Measurements from ENCODE around the gene SNTN. TPM values are rescaled to one million over a fixed set of nuclear protein-coding genes. Genes with fewer than 3 reads are reported as not detected.

Gene SNTN
- total and polyA plus RNA-seq, 2 donors (not counting 3 experiments of a cell fraction or from before 2014, with no cell fraction given), result not detected

DNA sequence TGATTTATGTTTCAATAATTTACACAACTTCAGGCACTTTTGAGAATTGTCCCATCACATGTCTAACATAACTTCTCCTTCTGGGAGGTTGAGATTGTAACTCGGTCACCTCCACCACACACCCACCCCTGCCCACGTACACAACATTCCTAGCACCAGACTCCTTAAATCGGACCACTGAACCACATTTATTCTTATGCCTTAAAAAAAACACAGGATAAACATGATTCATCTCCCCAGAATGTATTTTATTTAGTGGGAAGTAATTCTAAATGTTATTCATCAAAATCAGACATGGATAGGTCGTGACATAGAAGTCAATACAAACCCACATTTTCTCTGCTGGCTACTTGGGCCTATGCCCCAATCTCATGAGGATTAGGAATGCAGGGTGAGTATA is 3.0 kb downstream of the SNTN start:
- H3K9ac ChIP-seq (replicated peaks; ENCODE audit: extremely low read depth, insufficient read depth, low read length), result no peak overlapping the region
- no peak for DNase-seq (ENCODE audit: low read depth, low spot score)
- no peak overlapping the region for H2AFZ ChIP-seq (ENCODE audit: low read depth, low read length)
- no peaks in the 10 kb centered on the region for H3K4me1 ChIP-seq (ENCODE audit: control insufficient read depth, extremely low read depth, insufficient read depth, low read length)
- POLR2A ChIA-PET, result no interaction called here
- H3K4me3 ChIP-seq (replicated peaks in 1 of 3; ENCODE audit: insufficient read depth in 1 of 3, low read depth in 1 of 3, low read length in 3 of 3), result no peak overlapping the region
- no peak for FAIRE-seq
- no peaks in the 10 kb centered on the region for H3K27me3 ChIP-seq (ENCODE audit: control insufficient read depth in 2 of 2, insufficient read depth in 2 of 2, low read length in 2 of 2)
- CTCF ChIA-PET, result no interaction called here
- H3K79me2 ChIP-seq (ENCODE audit: control insufficient read depth, insufficient read depth, low read length), result no peaks in the 10 kb centered on the region
- dilution Hi-C loops (cut with MboI; ENCODE audit: extremely low pct_ligation_motif_present, low sequenced_read_pairs), result no loop called here
- H3K9me1 ChIP-seq (replicated peaks; ENCODE audit: control insufficient read depth, extremely low read depth, insufficient read depth, low read length), result no peaks in the 10 kb centered on the region
- intact Hi-C loops (cut with micrococcal nuclease), result no loop called here
- no peak overlapping the region for H3K27ac ChIP-seq (ENCODE audit: insufficient read depth, low read depth, low read length)
- H3K9me3 ChIP-seq (replicated peaks; ENCODE audit: control insufficient read depth, insufficient read depth, low read length), result no peaks in the 10 kb centered on the region
- no peak overlapping the region for H3K4me2 ChIP-seq (ENCODE audit: insufficient read depth, low read length)
- no peak for TF ChIP-seq EZH2 (IDR thresholded peaks at IDR 0.05; ENCODE audit: borderline replicate concordance, low read depth, low read length, severe bottlenecking)
- TF ChIP-seq JUN (IDR thresholded peaks at IDR 0.05; ENCODE audit: borderline replicate concordance, insufficient read depth, insufficient read length, low read depth), result no peak
- TF ChIP-seq POLR2A (IDR thresholded peaks at IDR 0.05; ENCODE audit: low read depth, low read length), result no peak
- TF ChIP-seq, protein P1, sequence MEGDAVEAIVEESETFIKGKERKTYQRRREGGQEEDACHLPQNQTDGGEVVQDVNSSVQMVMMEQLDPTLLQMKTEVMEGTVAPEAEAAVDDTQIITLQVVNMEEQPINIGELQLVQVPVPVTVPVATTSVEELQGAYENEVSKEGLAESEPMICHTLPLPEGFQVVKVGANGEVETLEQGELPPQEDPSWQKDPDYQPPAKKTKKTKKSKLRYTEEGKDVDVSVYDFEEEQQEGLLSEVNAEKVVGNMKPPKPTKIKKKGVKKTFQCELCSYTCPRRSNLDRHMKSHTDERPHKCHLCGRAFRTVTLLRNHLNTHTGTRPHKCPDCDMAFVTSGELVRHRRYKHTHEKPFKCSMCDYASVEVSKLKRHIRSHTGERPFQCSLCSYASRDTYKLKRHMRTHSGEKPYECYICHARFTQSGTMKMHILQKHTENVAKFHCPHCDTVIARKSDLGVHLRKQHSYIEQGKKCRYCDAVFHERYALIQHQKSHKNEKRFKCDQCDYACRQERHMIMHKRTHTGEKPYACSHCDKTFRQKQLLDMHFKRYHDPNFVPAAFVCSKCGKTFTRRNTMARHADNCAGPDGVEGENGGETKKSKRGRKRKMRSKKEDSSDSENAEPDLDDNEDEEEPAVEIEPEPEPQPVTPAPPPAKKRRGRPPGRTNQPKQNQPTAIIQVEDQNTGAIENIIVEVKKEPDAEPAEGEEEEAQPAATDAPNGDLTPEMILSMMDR (IDR thresholded peaks at IDR 0.05; ENCODE audit: extremely low read depth in 1 of 2, insufficient read depth in 1 of 2, low read depth in 1 of 2, low read length in 2 of 2), result no peak
- TF ChIP-seq MYC (IDR thresholded peaks at IDR 0.05; ENCODE audit: low read depth, low read length), result no peak
- no peak for TF ChIP-seq POLR2AphosphoS5 (IDR thresholded peaks at IDR 0.05; ENCODE audit: insufficient read depth, low read depth, low read length)
- TF ChIP-seq FOS (IDR thresholded peaks at IDR 0.05; ENCODE audit: borderline replicate concordance, insufficient read depth, low read length), result no peak
- TF ChIP-seq, protein P2, sequence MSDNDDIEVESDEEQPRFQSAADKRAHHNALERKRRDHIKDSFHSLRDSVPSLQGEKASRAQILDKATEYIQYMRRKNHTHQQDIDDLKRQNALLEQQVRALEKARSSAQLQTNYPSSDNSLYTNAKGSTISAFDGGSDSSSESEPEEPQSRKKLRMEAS (IDR thresholded peaks at IDR 0.05; ENCODE audit: insufficient read depth, insufficient read length), result no peak
- TF ChIP-seq GATA2 (IDR thresholded peaks at IDR 0.05; ENCODE audit: insufficient read depth, insufficient read length, low read depth, low read length), result no peak
- H3K36me3 ChIP-seq (ENCODE audit: control insufficient read depth in 2 of 2, extremely low read depth in 1 of 2, insufficient read depth in 2 of 2, low read length in 2 of 2), result no peaks in the 10 kb centered on the region
- BruUV-seq (replicated peaks), result no TSS peak
- H4K20me1 ChIP-seq (replicated peaks; ENCODE audit: control insufficient read depth, extremely low read depth, insufficient read depth, low read length), result no peaks in the 10 kb centered on the region
